Activated B cell treated with CpG ODN at 0.5 μM for 24 hours (primary cell): ENCODE data around the gene GNB1. TPM values are rescaled to one million over a fixed set of nuclear protein-coding genes. Genes with fewer than 3 reads are reported as not detected.
"Not testable (repeated sequence)": the region's sequence is repeated elsewhere in the genome, so short reads cannot be mapped to it uniquely, and the experiment has no call there.

Source experiments
- ATAC-seq: fragments of 200-7000 bp; cut with Tn5 transposase; one replicate; pipeline ENCODE4 v1.10.0; 2021; ENCODE audit warnings: low read depth, mild to moderate bottlenecking, moderate library complexity
- CTCF ChIA-PET: fragments of 350-600 bp; sonication (Branson Sonifier 250); formaldehyde crosslinking; loops from one replicate; lab custom pipeline; 2021; ENCODE audit warnings: antibody characterized with exemption; lab: Charles Lee
- POLR2A ChIA-PET: fragments of 350-600 bp; sonication (Branson Sonifier 250); formaldehyde crosslinking; loops from one replicate; lab custom pipeline; 2021; ENCODE audit warnings: antibody characterized with exemption; lab: Charles Lee
- DNase-seq: peaks from one replicate; pipeline ENCODE4 v3.0.0; 2022
- H3K27ac Mint-ChIP-seq: one replicate; pipeline ENCODE4 v1.8.0; 2020; ENCODE audit warnings: mixed read lengths
- H3K27me3 Mint-ChIP-seq: one replicate; pipeline ENCODE4 v1.8.0; 2021; ENCODE audit warnings: mixed read lengths
- H3K36me3 Mint-ChIP-seq: one replicate; pipeline ENCODE4 v1.8.0; 2021; ENCODE audit warnings: low read depth, mixed read lengths
- H3K4me1 Mint-ChIP-seq: one replicate; pipeline ENCODE4 v1.8.0; 2021; ENCODE audit warnings: mixed read lengths
- H3K4me3 Mint-ChIP-seq: one replicate; pipeline ENCODE4 v1.8.0; 2020; ENCODE audit warnings: mild to moderate bottlenecking, mixed read lengths
- H3K9me3 Mint-ChIP-seq: one replicate; pipeline ENCODE4 v1.8.0; 2020; ENCODE audit warnings: mixed read lengths
- CTCF ChIP-seq: fragments of 200-600 bp; IDR thresholded peaks from one replicate; pipeline ENCODE4 v1.8.0; 2022; ENCODE audit warnings: antibody characterized with exemption, mild to moderate bottlenecking
- intact Hi-C: fragments of 100-400 bp; cut with micrococcal nuclease; formaldehyde crosslinking; loops from one replicate; pipeline ENCODE4 v1.15.1; 2024
- total RNA-seq: library from RNA; stranded (reverse); gene quantifications from 2 replicates; pipeline ENCODE4 v1.2.3, GENCODE V29; 2022

Gene GNB1
- total RNA-seq, 1 donor from 2014 or later: 302 TPM

- ChIA-PET POLR2A (no interaction called here), CTCF (no interaction called here)
- H3K27ac Mint-ChIP-seq: peak overlapping the region; percentile 32
- H3K27me3 Mint-ChIP-seq: no peaks in the 10 kb centered on the region
- H3K36me3 Mint-ChIP-seq: peaks cover 20% of the 10 kb centered on the region
- peak; percentile 43 for ATAC-seq
- peak overlapping the region; percentile 4 for H3K4me3 Mint-ChIP-seq
- intact Hi-C loops: no loop called here
- H3K4me1 Mint-ChIP-seq: peaks cover 84% of the 10 kb centered on the region
- DNase-seq: no peak
- H3K9me3 Mint-ChIP-seq: no peaks in the 10 kb centered on the region
- no peak for TF ChIP-seq CTCF
Measured at GRCh38 chr1:1857096-1857703, 33.7 kb downstream of the GNB1 start.

- H3K9me3 Mint-ChIP-seq, CTCF ChIA-PET, DNase-seq, H3K27me3 Mint-ChIP-seq, H3K4me3 Mint-ChIP-seq, ATAC-seq, POLR2A ChIA-PET, intact Hi-C loops: not testable (repeated sequence)
- H3K27ac Mint-ChIP-seq: peak overlapping the region; percentile 41
- peaks cover 23% of the 10 kb centered on the region for H3K36me3 Mint-ChIP-seq
- peaks cover 74% of the 10 kb centered on the region for H3K4me1 Mint-ChIP-seq
Measured at GRCh38 chr1:1856161-1856560, 34.7 kb downstream of the GNB1 start.

- ATAC-seq: no peak
- intact Hi-C loops: no loop called here
- CTCF ChIA-PET: interaction anchor here (0.9 kb wide), 1 partner anchor 52 kb away, joined by 3 read pairs; no protein-coding TSS in a partner anchor
Measured at GRCh38 chr1:1853593-1854257, 37.2 kb downstream of the GNB1 start.

GRCh38 chr1:1852619-1853414, 38.1 kb downstream of the GNB1 start:
- no peak overlapping the region for H3K4me3 Mint-ChIP-seq
- no peak for DNase-seq
- ATAC-seq: no peak
- H3K27ac Mint-ChIP-seq: peak overlapping the region; percentile 19
- intact Hi-C loops: no loop called here
- no peaks in the 10 kb centered on the region for H3K27me3 Mint-ChIP-seq
- ChIA-PET POLR2A (no interaction called here), CTCF (no interaction called here)
- no peak for TF ChIP-seq CTCF
- H3K9me3 Mint-ChIP-seq: no peaks in the 10 kb centered on the region
- peaks cover 70% of the 10 kb centered on the region for H3K4me1 Mint-ChIP-seq
- peaks cover 29% of the 10 kb centered on the region for H3K36me3 Mint-ChIP-seq

More at GRCh38 chr1:1853593-1854257, 37.2 kb downstream of the GNB1 start:
- peak overlapping the region; percentile 20 for H3K27ac Mint-ChIP-seq
- peaks cover 71% of the 10 kb centered on the region for H3K4me1 Mint-ChIP-seq
- POLR2A ChIA-PET: no interaction called here
- H3K9me3 Mint-ChIP-seq: no peaks in the 10 kb centered on the region
- no peaks in the 10 kb centered on the region for H3K27me3 Mint-ChIP-seq
- no peak for TF ChIP-seq CTCF
- no peak for DNase-seq
- H3K36me3 Mint-ChIP-seq: peaks cover 28% of the 10 kb centered on the region
- no peak overlapping the region for H3K4me3 Mint-ChIP-seq

GRCh38 chr1:1847890-1848289, 43.0 kb downstream of the GNB1 start:
- peak overlapping the region; percentile 79 for H3K27ac Mint-ChIP-seq
- H3K9me3 Mint-ChIP-seq: no peaks in the 10 kb centered on the region
- DNase-seq (no peak), ATAC-seq (peak; percentile 78)
- peaks cover 34% of the 10 kb centered on the region for H3K36me3 Mint-ChIP-seq
- ChIA-PET CTCF (interaction anchor here (1.0 kb wide), 1 partner anchor 17 kb away, joined by 3 read pairs; no protein-coding TSS in a partner anchor), POLR2A (interaction anchor here (0.5 to 1.6 kb wide), 10 partner anchors 13 to 285 kb away, joined by 3 to 7 read pairs (median 5); no protein-coding TSS in a partner anchor)
- peak overlapping the region; percentile 38 for H3K4me3 Mint-ChIP-seq
- TF ChIP-seq CTCF: no peak
- peaks cover 72% of the 10 kb centered on the region for H3K4me1 Mint-ChIP-seq
- no peaks in the 10 kb centered on the region for H3K27me3 Mint-ChIP-seq
- intact Hi-C loops: loop anchor here (1.0 to 2.0 kb wide), 3 partner anchors 10 to 17 kb away; no protein-coding TSS in a partner anchor
